ENCODE data around the gene TNFSF12. TPM values are rescaled to one million over a fixed set of nuclear protein-coding genes. Genes with fewer than 3 reads are reported as not detected.
"Not testable (repeated sequence)": the region's sequence is repeated elsewhere in the genome, so short reads cannot be mapped to it uniquely, and the experiment has no call there.

The TNFSF12 gene
- polyA plus RNA-seq, 1 donor (not counting 4 experiments of a cell fraction or from before 2014, with no cell fraction given) = 1.0 TPM

DNA sequence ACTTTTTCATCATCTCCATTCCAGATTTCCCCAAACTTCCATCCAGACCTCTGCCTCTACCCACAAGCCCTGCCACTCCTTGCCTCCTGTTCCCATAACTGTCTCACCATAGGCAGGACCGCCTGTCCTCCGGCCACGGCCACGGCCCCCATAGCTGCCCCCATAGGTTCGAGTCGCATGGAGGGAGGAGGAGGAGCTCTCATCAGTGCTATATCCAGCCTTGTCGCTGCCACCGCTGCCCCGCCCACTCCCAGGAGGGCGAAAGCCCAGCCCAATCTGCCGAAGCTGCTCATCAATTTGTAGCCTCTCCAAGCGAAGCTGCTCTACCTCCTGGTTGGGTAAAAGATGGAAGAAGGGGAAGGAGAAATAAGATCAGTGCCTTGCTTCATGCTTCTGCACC lies 44.4 kb downstream of the TNFSF12 start:
- dilution Hi-C loops (cut with MboI; ENCODE audit: extremely low pct_ligation_motif_present, low sequenced_read_pairs) = no loop called here
- Histone ChIP-seq H3K9me1 (ENCODE audit: control insufficient read depth, extremely low read depth, insufficient read depth, low read length) (no peaks in the 10 kb centered on the region), H3K36me3 (ENCODE audit: control insufficient read depth in 2 of 2, extremely low read depth in 1 of 2, insufficient read depth in 2 of 2, low read length in 2 of 2) (peaks cover 37 to 43% of the 10 kb centered on the region in 2 experiments), H3K4me2 (ENCODE audit: control insufficient read depth, extremely low read depth, insufficient read depth, low read depth, low read length) (no peak overlapping the region), H3K4me3 (ENCODE audit: control insufficient read depth in 2 of 3, extremely low read depth in 1 of 3, insufficient read depth in 2 of 3, low read depth in 1 of 3, low read length in 3 of 3) (no peak overlapping the region), H3K27ac (ENCODE audit: control insufficient read depth, insufficient read depth, low read length) (no peak overlapping the region), H3K9ac (ENCODE audit: control insufficient read depth, extremely low read depth, insufficient read depth, low read length) (no peak overlapping the region), H4K20me1 (ENCODE audit: control insufficient read depth, extremely low read depth, insufficient read depth, low read length) (no peaks in the 10 kb centered on the region), H3K4me1 (ENCODE audit: control insufficient read depth, extremely low read depth, insufficient read depth, low read length) (peaks cover 16% of the 10 kb centered on the region), H3K79me2 (ENCODE audit: control insufficient read depth, insufficient read depth, low read length) (peaks cover 11% of the 10 kb centered on the region), H3K27me3 (ENCODE audit: control insufficient read depth, extremely low read depth, insufficient read depth, low read length) (no peaks in the 10 kb centered on the region), H2AFZ (ENCODE audit: control insufficient read depth, low read length) (no peak overlapping the region), H3K9me3 (ENCODE audit: control insufficient read depth, low read depth, low read length) (no peaks in the 10 kb centered on the region)
- TF ChIP-seq, protein P1, sequence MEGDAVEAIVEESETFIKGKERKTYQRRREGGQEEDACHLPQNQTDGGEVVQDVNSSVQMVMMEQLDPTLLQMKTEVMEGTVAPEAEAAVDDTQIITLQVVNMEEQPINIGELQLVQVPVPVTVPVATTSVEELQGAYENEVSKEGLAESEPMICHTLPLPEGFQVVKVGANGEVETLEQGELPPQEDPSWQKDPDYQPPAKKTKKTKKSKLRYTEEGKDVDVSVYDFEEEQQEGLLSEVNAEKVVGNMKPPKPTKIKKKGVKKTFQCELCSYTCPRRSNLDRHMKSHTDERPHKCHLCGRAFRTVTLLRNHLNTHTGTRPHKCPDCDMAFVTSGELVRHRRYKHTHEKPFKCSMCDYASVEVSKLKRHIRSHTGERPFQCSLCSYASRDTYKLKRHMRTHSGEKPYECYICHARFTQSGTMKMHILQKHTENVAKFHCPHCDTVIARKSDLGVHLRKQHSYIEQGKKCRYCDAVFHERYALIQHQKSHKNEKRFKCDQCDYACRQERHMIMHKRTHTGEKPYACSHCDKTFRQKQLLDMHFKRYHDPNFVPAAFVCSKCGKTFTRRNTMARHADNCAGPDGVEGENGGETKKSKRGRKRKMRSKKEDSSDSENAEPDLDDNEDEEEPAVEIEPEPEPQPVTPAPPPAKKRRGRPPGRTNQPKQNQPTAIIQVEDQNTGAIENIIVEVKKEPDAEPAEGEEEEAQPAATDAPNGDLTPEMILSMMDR (optimal IDR thresholded peaks at IDR 0.05 in 1 of 3, IDR thresholded peaks at IDR 0.05 in 1 of 3, conservative IDR thresholded peaks at IDR 0.05 in 1 of 3; ENCODE audit: extremely low read depth in 1 of 3, insufficient read depth in 2 of 3, low read length in 3 of 3) = no peak
- TF ChIP-seq EZH2 (IDR thresholded peaks at IDR 0.05; ENCODE audit: low read length) = no peak
- DNase-seq (ENCODE audit: low read depth, low spot score) = no peak
- no peak for FAIRE-seq

DNA sequence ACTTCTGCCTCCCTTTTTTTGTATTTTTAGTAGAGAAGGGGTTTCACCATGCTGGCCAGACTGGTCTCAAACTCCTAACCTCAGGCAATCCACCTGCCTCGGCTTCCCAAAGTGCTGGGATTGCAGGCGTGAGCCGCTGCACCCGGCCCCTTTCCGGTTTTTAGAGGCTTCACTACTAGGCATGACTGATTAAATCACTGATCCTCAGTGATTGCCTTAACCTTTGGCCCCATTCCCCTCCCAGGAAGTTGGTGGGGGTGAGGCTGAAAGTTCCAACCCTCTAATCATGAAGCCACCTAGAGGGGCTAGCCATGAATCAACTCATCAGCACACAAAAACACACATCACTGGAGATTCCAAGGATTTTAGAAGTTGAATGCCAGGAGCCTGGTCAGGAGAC lies 48.7 kb downstream of the TNFSF12 start:
- H3K27ac ChIP-seq (ENCODE audit: control insufficient read depth, insufficient read depth, low read length); H3K4me3 ChIP-seq (ENCODE audit: control insufficient read depth in 2 of 3, extremely low read depth in 1 of 3, insufficient read depth in 2 of 3, low read depth in 1 of 3, low read length in 3 of 3); H3K4me1 ChIP-seq (ENCODE audit: control insufficient read depth, extremely low read depth, insufficient read depth, low read length); dilution Hi-C loops (cut with MboI; ENCODE audit: extremely low pct_ligation_motif_present, low sequenced_read_pairs); DNase-seq (ENCODE audit: low read depth, low spot score); H4K20me1 ChIP-seq (ENCODE audit: control insufficient read depth, extremely low read depth, insufficient read depth, low read length); H3K9ac ChIP-seq (ENCODE audit: control insufficient read depth, extremely low read depth, insufficient read depth, low read length); H3K27me3 ChIP-seq (ENCODE audit: control insufficient read depth, extremely low read depth, insufficient read depth, low read length); H3K79me2 ChIP-seq (ENCODE audit: control insufficient read depth, insufficient read depth, low read length); H3K4me2 ChIP-seq (ENCODE audit: control insufficient read depth, extremely low read depth, insufficient read depth, low read depth, low read length); H3K9me1 ChIP-seq (ENCODE audit: control insufficient read depth, extremely low read depth, insufficient read depth, low read length); H3K9me3 ChIP-seq (ENCODE audit: control insufficient read depth, low read depth, low read length); H2AFZ ChIP-seq (ENCODE audit: control insufficient read depth, low read length): not testable (repeated sequence)
- peaks cover 38 to 44% of the 10 kb centered on the region in 2 experiments for H3K36me3 ChIP-seq (ENCODE audit: control insufficient read depth in 2 of 2, extremely low read depth in 1 of 2, insufficient read depth in 2 of 2, low read length in 2 of 2)
- peak; percentile 57 for FAIRE-seq

DNA sequence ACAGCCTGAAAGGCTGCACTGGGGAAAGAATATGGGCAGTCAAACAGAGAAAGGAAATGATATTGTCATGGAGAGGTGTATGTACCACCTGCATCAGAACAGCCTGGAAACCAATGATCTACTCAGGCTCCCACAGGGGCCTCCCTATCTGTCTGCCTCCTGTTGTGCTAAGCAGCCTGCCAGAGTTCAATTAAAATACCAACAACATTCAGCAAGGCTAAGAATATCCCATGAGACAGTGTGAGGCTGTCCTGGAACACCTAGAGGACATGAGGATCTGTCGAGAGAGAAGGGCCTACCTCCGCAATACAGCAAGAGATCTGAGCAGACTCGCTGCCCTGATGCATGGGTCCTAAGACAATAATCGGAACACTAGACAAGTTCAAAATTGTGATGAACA lies 57.4 kb downstream of the TNFSF12 start:
- H3K9me3 ChIP-seq (ENCODE audit: control insufficient read depth, low read depth, low read length) = no peaks in the 10 kb centered on the region
- no peaks in the 10 kb centered on the region for H3K27me3 ChIP-seq (ENCODE audit: control insufficient read depth, extremely low read depth, insufficient read depth, low read length)
- H3K4me2 ChIP-seq (ENCODE audit: control insufficient read depth, extremely low read depth, insufficient read depth, low read depth, low read length) = no peak overlapping the region
- dilution Hi-C loops (cut with MboI; ENCODE audit: extremely low pct_ligation_motif_present, low sequenced_read_pairs) = no loop called here
- H4K20me1 ChIP-seq (ENCODE audit: control insufficient read depth, extremely low read depth, insufficient read depth, low read length) = peaks cover 3% of the 10 kb centered on the region
- no peak overlapping the region for H3K27ac ChIP-seq (ENCODE audit: control insufficient read depth, insufficient read depth, low read length)
- TF ChIP-seq, protein P1 (optimal IDR thresholded peaks at IDR 0.05 in 1 of 3, IDR thresholded peaks at IDR 0.05 in 1 of 3, conservative IDR thresholded peaks at IDR 0.05 in 1 of 3; ENCODE audit: extremely low read depth in 1 of 3, insufficient read depth in 2 of 3, low read length in 3 of 3) = no peak
- no peak for TF ChIP-seq EZH2 (IDR thresholded peaks at IDR 0.05; ENCODE audit: low read length)
- no peak overlapping the region for H3K4me3 ChIP-seq (ENCODE audit: control insufficient read depth in 2 of 3, extremely low read depth in 1 of 3, insufficient read depth in 2 of 3, low read depth in 1 of 3, low read length in 3 of 3)
- no peak for DNase-seq (ENCODE audit: low read depth, low spot score)
- H3K9me1 ChIP-seq (ENCODE audit: control insufficient read depth, extremely low read depth, insufficient read depth, low read length) = no peaks in the 10 kb centered on the region
- no peak for FAIRE-seq
- no peak overlapping the region for H2AFZ ChIP-seq (ENCODE audit: control insufficient read depth, low read length)
- H3K79me2 ChIP-seq (ENCODE audit: control insufficient read depth, insufficient read depth, low read length) = peaks cover 43% of the 10 kb centered on the region
- peaks cover 14 to 31% of the 10 kb centered on the region in 2 experiments for H3K36me3 ChIP-seq (ENCODE audit: control insufficient read depth in 2 of 2, extremely low read depth in 1 of 2, insufficient read depth in 2 of 2, low read length in 2 of 2)
- no peak overlapping the region for H3K9ac ChIP-seq (ENCODE audit: control insufficient read depth, extremely low read depth, insufficient read depth, low read length)
- no peaks in the 10 kb centered on the region for H3K4me1 ChIP-seq (ENCODE audit: control insufficient read depth, extremely low read depth, insufficient read depth, low read length)
